Fibroblast of lung (primary cell): Measurements from ENCODE around the gene FXYD1.

Experiments
- CTCF ChIP-seq, 2 donors: IDR thresholded peaks in 1 of 2; conservative IDR thresholded peaks in 1 of 2; 1 replicate in 1 of 2; 2 replicates in 1 of 2; pipeline ENCODE4 v1.5.1; 2011 to 2012; ENCODE audit warnings: low read length in 2 of 2, control low read depth in 1 of 2, inconsistent platforms in 1 of 2, low read depth in 1 of 2, mild to moderate bottlenecking in 1 of 2
- EZH2 ChIP-seq: IDR thresholded peaks from 2 replicates; pipeline ENCODE4 v1.5.1; 2012; ENCODE audit warnings: low read length, control low read depth, mild to moderate bottlenecking; ENCODE audit errors: missing control alignments

GRCh38 chr19:35090160-35090505 lies 48.5 kb upstream of the FXYD1 start:
- no peak for TF ChIP-seq EZH2
- no peak for TF ChIP-seq CTCF (conservative IDR thresholded peaks at IDR 0.05 in 1 of 2, IDR thresholded peaks at IDR 0.05 in 1 of 2; ENCODE audit: low read depth in 1 of 2, low read length in 2 of 2)
